IMR-90 (cell line): ENCODE data around the gene SASH1. TPM values are rescaled to one million over a fixed set of nuclear protein-coding genes. Genes with fewer than 3 reads are reported as not detected.

Experiments
- ATAC-seq: fragments of 200-7000 bp; cut with Tn5 transposase; 2 replicates; pipeline ENCODE4 v1.9.1; 2020; ENCODE audit warnings: low read depth, mild to moderate bottlenecking, moderate library complexity
- BruUV-seq: library from RNA; stranded (reverse); fragments of 400-500 nt; replicated peaks from 2 replicates; lab custom pipeline; 2021; lab: Mats Ljungman, UMichigan
- CTCF ChIA-PET: fragments of 300-600 bp; formaldehyde crosslinking; extraction: SDS; loops from one replicate; lab custom pipeline; 2021; ENCODE audit warnings: antibody characterized with exemption; lab: Yijun Ruan, JAX
- POLR2A ChIA-PET: fragments of 300-600 bp; sonication (Branson Sonifier 250); formaldehyde crosslinking; loops from one replicate; lab custom pipeline; 2022; ENCODE audit warnings: antibody characterized with exemption; ENCODE audit not compliant: unreplicated experiment; lab: Charles Lee
- DNase-seq: peaks from one replicate; pipeline ENCODE4 v3.0.0; 2013
- H2AFZ ChIP-seq: replicated peaks from 2 replicates; pipeline ENCODE3; 2013; ENCODE audit warnings: low read length, mild to moderate bottlenecking; ENCODE audit not compliant: poor library complexity
- H2AK5ac ChIP-seq: 2 replicates; pipeline ENCODE4 v1.6.1; 2013; ENCODE audit warnings: low read depth, low read length, inconsistent platforms
- H2AK9ac ChIP-seq: replicated peaks from 2 replicates; pipeline ENCODE3; 2013; ENCODE audit warnings: mild to moderate bottlenecking, low read depth, low read length, moderate library complexity; ENCODE audit not compliant: poor library complexity
- H2BK120ac ChIP-seq: 2 replicates; pipeline ENCODE4 v1.6.1; 2013; ENCODE audit warnings: low read depth, low read length, inconsistent platforms
- H2BK15ac ChIP-seq: 3 replicates; pipeline ENCODE4 v1.6.1; 2013; ENCODE audit warnings: low read depth, low read length, inconsistent platforms
- H2BK20ac ChIP-seq: 2 replicates; pipeline ENCODE4 v1.6.1; 2013; ENCODE audit warnings: low read depth, mild to moderate bottlenecking, inconsistent platforms, low read length, moderate library complexity
- H2BK5ac ChIP-seq: 2 replicates; pipeline ENCODE4 v1.6.1; 2013; ENCODE audit warnings: mild to moderate bottlenecking, low read depth, low read length, inconsistent platforms; ENCODE audit not compliant: poor library complexity, severe bottlenecking
- H3K14ac ChIP-seq: replicated peaks from 2 replicates; pipeline ENCODE4 v1.6.1; 2013; ENCODE audit warnings: low read depth, low read length, inconsistent platforms
- H3K18ac ChIP-seq: 2 replicates; pipeline ENCODE4 v1.6.1; 2013; ENCODE audit warnings: low read depth, low read length, control low read depth
- H3K23ac ChIP-seq: 2 replicates; pipeline ENCODE4 v1.6.1; 2013; ENCODE audit warnings: low read depth, low read length, inconsistent platforms
- H3K27ac ChIP-seq: 2 replicates; pipeline ENCODE4 v1.5.1; 2013; ENCODE audit warnings: mild to moderate bottlenecking, control low read depth, low read length; ENCODE audit not compliant: insufficient read depth
- H3K27me3 ChIP-seq: 2 replicates; pipeline ENCODE4 v1.6.1; 2013; ENCODE audit warnings: low read length; ENCODE audit not compliant: control insufficient read depth, insufficient read depth
- H3K36me3 ChIP-seq: 2 replicates; pipeline ENCODE4 v1.6.1; 2013; ENCODE audit warnings: low read length, mixed read lengths; ENCODE audit not compliant: control insufficient read depth, insufficient read depth
- H3K4ac ChIP-seq: 2 replicates; pipeline ENCODE4 v1.6.1; 2013; ENCODE audit warnings: low read depth, low read length, inconsistent platforms
- H3K4me1 ChIP-seq: 2 replicates; pipeline ENCODE4 v1.6.1; 2013; ENCODE audit warnings: low read length, mixed read lengths; ENCODE audit not compliant: control insufficient read depth, insufficient read depth
- H3K4me2 ChIP-seq: 2 replicates; pipeline ENCODE4 v1.6.1; 2013; ENCODE audit warnings: low read depth, mild to moderate bottlenecking, control low read depth, low read length, moderate library complexity
- H3K4me3 ChIP-seq: 2 replicates; pipeline ENCODE4 v1.5.1; 2013; ENCODE audit warnings: low read depth, mild to moderate bottlenecking, control low read depth, low read length, moderate library complexity; ENCODE audit not compliant: insufficient read depth
- H3K56ac ChIP-seq: 2 replicates; pipeline ENCODE4 v1.6.1; 2013; ENCODE audit warnings: low read length, inconsistent platforms; ENCODE audit not compliant: insufficient read depth; ENCODE audit errors: extremely low read depth
- H3K79me1 ChIP-seq, 2 experiments: 2 replicates each; pipeline ENCODE4 v1.6.1; 2013; ENCODE audit warnings: low read length in 2 of 2, inconsistent platforms in 1 of 2, low read depth in 1 of 2
- H3K9ac ChIP-seq: 2 replicates; pipeline ENCODE4 v1.6.1; 2013; ENCODE audit warnings: low read depth, low read length, control low read depth
- H3K9me1 ChIP-seq: 2 replicates; pipeline ENCODE4 v1.6.1; 2013; ENCODE audit warnings: low read length, inconsistent platforms; ENCODE audit not compliant: insufficient read depth
- H3K9me3 ChIP-seq: 2 replicates; pipeline ENCODE4 v1.6.1; 2013; ENCODE audit warnings: low read length; ENCODE audit not compliant: control insufficient read depth, insufficient read depth
- H4K20me1 ChIP-seq: 2 replicates; pipeline ENCODE4 v1.6.1; 2013; ENCODE audit warnings: low read length, inconsistent platforms; ENCODE audit not compliant: insufficient read depth
- H4K5ac ChIP-seq: 2 replicates; pipeline ENCODE4 v1.6.1; 2013; ENCODE audit warnings: mild to moderate bottlenecking, low read depth, low read length, control low read depth
- H4K8ac ChIP-seq, 2 experiments: 2 replicates each; pipeline ENCODE4 v1.6.1; 2013; ENCODE audit warnings: low read depth in 2 of 2, low read length in 2 of 2, control low read depth in 1 of 2, inconsistent platforms in 1 of 2
- H4K91ac ChIP-seq: 2 replicates; pipeline ENCODE4 v1.6.1; 2013; ENCODE audit warnings: low read depth, low read length, inconsistent platforms; ENCODE audit not compliant: insufficient read depth
- CEBPB ChIP-seq: IDR thresholded peaks from 2 replicates; pipeline ENCODE4 v1.6.1; 2012; ENCODE audit warnings: low read depth, low read length, improper control_type of control experiment
- FOS ChIP-seq: fragments of 150-350 bp; IDR thresholded peaks from 2 replicates; pipeline ENCODE4 v1.6.1; 2016; ENCODE audit warnings: low read depth, low read length
- NFE2L2 ChIP-seq: fragments of 150-350 bp; IDR thresholded peaks from 2 replicates; pipeline ENCODE4 v1.6.1; 2016; ENCODE audit warnings: low read depth, mild to moderate bottlenecking, low read length
- WGBS, 2 experiments: methylation state at CpG; one replicate each; pipeline versions ENCODE4 v1.1.5 to v1.1.7; 2013; ENCODE audit warnings: missing lambda C conversion rate in 2 of 2; ENCODE audit not compliant: insufficient read length in 1 of 2; ENCODE audit errors: extremely low coverage in 2 of 2; 5-methylcytosine and 5-hydroxymethylcytosine counted together
- dilution Hi-C: fragments of 300-500 bp; cut with HindIII; formaldehyde crosslinking; loops from one replicate; pipeline ENCODE4 v1.14.3; 2018; ENCODE audit warnings: low sequenced_read_pairs; ENCODE audit not compliant: unreplicated experiment
- in situ Hi-C: fragments of 300-500 bp; cut with MboI; formaldehyde crosslinking; loops from 3 replicates; pipeline ENCODE4 v1.14.3; 2019; ENCODE audit warnings: low sequenced_read_pairs, inconsistent platforms, mixed read lengths
- intact Hi-C: fragments of 100-400 bp; cut with micrococcal nuclease; formaldehyde crosslinking; loops from 2 replicates; pipeline ENCODE4 v1.10.0; 2022
- polyA plus RNA-seq, 3 experiments: library from polyadenylated mRNA; depleted of rRNA; stranded (reverse); fragments of >200 nt; gene quantifications; 2 replicates each; pipeline ENCODE4 v1.2.3, GENCODE V29; 2012; ENCODE audit warnings: low replicate concordance in 1 of 3
- total RNA-seq: library from RNA; depleted of rRNA; stranded (reverse); fragments of >200 nt; gene quantifications from 2 replicates; pipeline ENCODE4 v1.2.3, GENCODE V29; 2012

SASH1 gene
- total and polyA plus RNA-seq, 2 of the 4 experiments (the other 2 are of a cell fraction) = 11.6 to 16.5 TPM

GRCh38 chr6:148431840-148432239 is 89.2 kb downstream of the SASH1 start:
- Histone ChIP-seq H3K4me3 (no peak overlapping the region), H3K14ac (no peak overlapping the region), H3K23ac (no peak overlapping the region), H3K18ac (no peak overlapping the region), H4K20me1 (no peaks in the 10 kb centered on the region), H2BK15ac (no peak overlapping the region), H3K56ac (no peak overlapping the region), H3K4me2 (no peak overlapping the region), H3K9me1 (no peaks in the 10 kb centered on the region), H3K79me1 (peaks cover 4 to 42% of the 10 kb centered on the region in 2 experiments; a peak in 2 of 4 replicates), H2AK5ac (no peak overlapping the region), H3K36me3 (no peaks in the 10 kb centered on the region), H4K8ac (no peak overlapping the region), H3K4ac (no peak overlapping the region), H4K5ac (no peak overlapping the region), H3K27ac (no peak overlapping the region), H2BK120ac (no peak overlapping the region), H2AFZ (no peak overlapping the region), H2AK9ac (no peak overlapping the region), H2BK5ac (no peak overlapping the region), H3K9ac (no peak overlapping the region), H3K27me3 (no peaks in the 10 kb centered on the region), H3K9me3 (0 out of 2 replicates have a peak, but pooled peaks cover 2% of the 10 kb centered on the region), H3K4me1 (peaks cover 3% of the 10 kb centered on the region), H2BK20ac (no peak overlapping the region), H4K91ac (no peak overlapping the region)
- DNase-seq (no peak), ATAC-seq (no peak)
- no TSS peak for BruUV-seq
- TF ChIP-seq NFE2L2 (no peak), CEBPB (0 out of 2 replicates have a peak, but pooled peaks have one; percentile 31), FOS (no peak)
- dilution Hi-C loops = no loop called here
- CTCF ChIA-PET = interaction anchor here (0.7 kb wide), 1 partner anchor 159 kb away, joined by 3 read pairs; no protein-coding TSS in a partner anchor
- in situ Hi-C loops = no loop called here
- POLR2A ChIA-PET = no interaction called here
- WGBS, 2 experiments = no CpG with 5 or more reads among the region's 7 CpGs
- intact Hi-C loops = no loop called here
